Measurements from ENCODE around the gene RNF38. TPM values are rescaled to one million over a fixed set of nuclear protein-coding genes. Genes with fewer than 3 reads are reported as not detected.
A peak's percentile ranks its signal among the peaks of the same experiment; 100 is the strongest.

The RNF38 gene
- total RNA-seq, 6 experiments from 2014 or later = 14.5 to 18.8 (median 17.5) TPM

- peak; percentile 94 for TF ChIP-seq CTCF (IDR thresholded peaks at IDR 0.05)
- Mint-ChIP-seq H3K9me3 (no peaks in the 10 kb centered on the region), H3K27me3 (ENCODE audit: insufficient read depth) (no peaks in the 10 kb centered on the region), H3K4me3 (no peak overlapping the region), H3K27ac (peak overlapping the region; percentile 27), H3K36me3 (ENCODE audit: low read depth) (no peaks in the 10 kb centered on the region), H3K4me1 (ENCODE audit: low read depth) (peaks cover 17% of the 10 kb centered on the region)
- peak; percentile 56 for DNase-seq
Observed at GRCh38 chr9:36407122-36407723, 7.2 kb upstream of the RNF38 start.

GRCh38 chr9:36402536-36402935 lies 2.5 kb upstream of the RNF38 start:
- peaks cover 4% of the 10 kb centered on the region; the same call in 1 of the 2 replicates for H3K27me3 Mint-ChIP-seq (ENCODE audit: insufficient read depth)
- no peaks in the 10 kb centered on the region for H3K9me3 Mint-ChIP-seq

GRCh38 chr9:36401897-36402480 lies 1.9 kb upstream of the RNF38 start:
- peak overlapping the region; percentile 89 for H3K27ac Mint-ChIP-seq
- peaks cover 40% of the 10 kb centered on the region for H3K4me1 Mint-ChIP-seq (ENCODE audit: low read depth)
- peaks cover 4% of the 10 kb centered on the region; the same call in 1 of the 2 replicates for H3K27me3 Mint-ChIP-seq (ENCODE audit: insufficient read depth)
- H3K4me3 Mint-ChIP-seq = peak overlapping the region; percentile 97
- DNase-seq = no peak
- TF ChIP-seq CTCF (IDR thresholded peaks at IDR 0.05) = no peak
- H3K9me3 Mint-ChIP-seq = no peaks in the 10 kb centered on the region
- H3K36me3 Mint-ChIP-seq (ENCODE audit: low read depth) = peaks cover 5% of the 10 kb centered on the region; the same call in 1 of the 2 replicates

More at GRCh38 chr9:36402536-36402935, 2.5 kb upstream of the RNF38 start:
- no peak overlapping the region for H3K4me3 Mint-ChIP-seq
- no peak for TF ChIP-seq CTCF (IDR thresholded peaks at IDR 0.05)
- no peak overlapping the region for H3K27ac Mint-ChIP-seq
- H3K36me3 Mint-ChIP-seq (ENCODE audit: low read depth) = peaks cover 5% of the 10 kb centered on the region; the same call in 1 of the 2 replicates
- H3K4me1 Mint-ChIP-seq (ENCODE audit: low read depth) = peaks cover 44% of the 10 kb centered on the region
- DNase-seq = no peak

DNA sequence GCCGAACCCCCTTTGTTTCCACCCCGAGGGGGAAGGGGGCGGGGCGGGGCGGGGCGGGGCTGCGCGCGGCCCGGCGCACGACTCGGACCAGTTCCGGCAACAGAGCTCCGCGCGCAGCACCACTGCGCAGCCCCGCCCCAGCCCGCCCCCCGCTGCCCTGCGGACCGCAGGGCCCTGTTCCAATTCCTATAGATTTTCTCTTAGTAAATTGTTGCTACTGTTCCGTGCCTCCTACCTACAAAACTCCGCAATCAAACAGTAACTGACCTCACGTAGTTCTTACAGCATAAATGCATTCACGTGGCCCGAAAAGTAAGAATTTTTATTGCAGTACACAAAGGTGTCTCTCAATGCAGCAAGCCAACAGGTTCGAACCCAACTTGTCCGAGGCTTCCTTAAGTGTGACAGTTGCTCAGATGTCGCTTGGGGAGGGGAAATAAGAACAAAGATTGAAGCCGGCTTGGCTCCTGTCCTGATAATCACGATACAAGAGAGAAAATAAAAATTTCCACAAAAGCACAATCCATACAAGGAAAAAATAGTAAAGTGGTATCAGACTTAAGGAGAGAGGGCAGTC lies 1.2 kb upstream of the RNF38 start:
- Mint-ChIP-seq H3K27me3 (ENCODE audit: insufficient read depth) (peaks cover 4% of the 10 kb centered on the region), H3K4me3 (peak overlapping the region; percentile 97), H3K4me1 (ENCODE audit: low read depth) (peaks cover 39% of the 10 kb centered on the region), H3K9me3 (no peaks in the 10 kb centered on the region), H3K27ac (peak overlapping the region; percentile 90), H3K36me3 (ENCODE audit: low read depth) (peaks cover 5% of the 10 kb centered on the region; the same call in 1 of the 2 replicates)
- TF ChIP-seq CTCF (IDR thresholded peaks at IDR 0.05) = no peak
- DNase-seq = peak; percentile 42

DNA sequence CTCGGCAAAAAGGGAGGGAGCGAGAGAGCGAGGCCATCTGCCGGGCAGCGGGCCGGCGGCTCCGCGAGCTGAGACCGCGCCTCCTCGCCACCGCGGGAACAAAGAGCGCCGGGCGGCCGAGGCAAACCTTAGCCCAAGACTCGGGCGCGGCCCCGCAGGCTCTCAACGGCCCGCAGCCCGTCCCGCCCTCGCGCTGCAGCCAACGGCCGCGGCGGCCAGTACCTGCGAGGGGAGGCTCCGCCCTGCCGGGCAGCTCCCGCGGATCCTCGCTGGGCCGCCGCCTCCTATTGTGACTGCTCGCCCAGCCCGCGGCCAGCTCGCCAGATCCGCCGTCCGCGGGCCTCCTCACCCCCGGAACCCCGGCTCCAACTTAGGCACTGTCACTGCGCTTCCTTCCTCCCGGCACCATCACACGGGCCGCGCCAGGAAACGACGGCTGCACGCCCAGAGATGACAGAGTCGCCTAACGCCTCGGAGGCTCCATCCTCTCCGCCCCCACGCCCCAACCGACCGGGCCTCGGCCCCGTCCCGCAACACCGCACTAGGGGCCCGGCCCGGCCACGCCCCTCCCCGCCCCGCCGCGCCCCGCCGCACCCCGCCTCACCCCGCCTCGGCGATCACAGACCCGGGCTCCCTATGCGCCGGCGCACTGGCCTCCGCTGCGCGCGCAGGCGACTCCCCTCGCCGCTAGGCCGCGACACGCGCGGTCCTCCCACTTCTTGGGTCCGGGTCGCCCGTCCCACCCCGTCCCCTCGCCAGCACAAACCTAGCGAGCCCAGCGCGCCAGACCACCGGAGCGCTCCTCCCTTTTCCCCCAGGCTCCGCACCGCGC lies 479 bp upstream of the RNF38 start:
- Mint-ChIP-seq H3K9me3 (no peaks in the 10 kb centered on the region), H3K4me3 (peak overlapping the region; percentile 97), H3K4me1 (ENCODE audit: low read depth) (peaks cover 45% of the 10 kb centered on the region), H3K27me3 (ENCODE audit: insufficient read depth) (peaks cover 4% of the 10 kb centered on the region), H3K36me3 (ENCODE audit: low read depth) (peaks cover 5% of the 10 kb centered on the region; the same call in 1 of the 2 replicates), H3K27ac (peak overlapping the region; percentile 90)
- peak; percentile 73 for DNase-seq
- TF ChIP-seq CTCF (IDR thresholded peaks at IDR 0.05) = no peak; the same call in 1 of the 2 replicates
